Natural killer cell (primary cell): ENCODE results near the gene TAB2. TPM values are rescaled to one million over a fixed set of nuclear protein-coding genes. Genes with fewer than 3 reads are reported as not detected.

Experiments used
- ATAC-seq, 3 donors: fragments of 150-1000 bp in 2 of 3; fragments of 200-7000 bp in 1 of 3; cut with Tn5 transposase; 1 replicate in 1 of 3; 2 replicates in 2 of 3; pipeline ENCODE4 v1.10.0; 2021; ENCODE audit warnings: mild to moderate bottlenecking in 2 of 3, moderate library complexity in 2 of 3
- DNase-seq, 2 donors: peaks; one replicate each; pipeline versions ENCODE4 v3.0.0 to v3.0.0-alpha.2; 2013 to 2021; ENCODE audit warnings: mixed read lengths in 1 of 2
- H3K27ac ChIP-seq: one replicate; pipeline ENCODE4 v1.5.1; 2013; ENCODE audit warnings: mild to moderate bottlenecking, low read length
- H3K27me3 ChIP-seq: one replicate; pipeline ENCODE4 v1.6.1; 2013; ENCODE audit warnings: low read length; ENCODE audit not compliant: control insufficient read depth, insufficient read depth
- H3K36me3 ChIP-seq: one replicate; pipeline ENCODE4 v1.6.1; 2013; ENCODE audit warnings: low read length; ENCODE audit not compliant: control insufficient read depth, insufficient read depth
- H3K4me1 ChIP-seq: one replicate; pipeline ENCODE4 v1.6.1; 2013; ENCODE audit warnings: low read length; ENCODE audit not compliant: control insufficient read depth, insufficient read depth
- H3K4me3 ChIP-seq: one replicate; pipeline ENCODE4 v1.5.1; 2013; ENCODE audit warnings: low read length
- H3K9me3 ChIP-seq: one replicate; pipeline ENCODE4 v1.6.1; 2013; ENCODE audit warnings: low read length; ENCODE audit not compliant: control insufficient read depth, insufficient read depth
- H3K27ac Mint-ChIP-seq, 2 donors: one replicate each; pipeline ENCODE4 v1.8.0; 2022; ENCODE audit warnings: mild to moderate bottlenecking in 2 of 2, mixed read lengths in 2 of 2, moderate library complexity in 1 of 2
- H3K27me3 Mint-ChIP-seq, 2 donors: one replicate each; pipeline ENCODE4 v1.8.0; 2022; ENCODE audit warnings: low read depth in 2 of 2, mixed read lengths in 2 of 2
- H3K36me3 Mint-ChIP-seq: one replicate; pipeline ENCODE4 v1.8.0; 2022; ENCODE audit warnings: mixed read lengths
- H3K4me1 Mint-ChIP-seq, 2 donors: one replicate each; pipeline ENCODE4 v1.8.0; 2022; ENCODE audit warnings: mixed read lengths in 2 of 2
- H3K4me3 Mint-ChIP-seq: one replicate; pipeline ENCODE4 v1.8.0; 2022; ENCODE audit warnings: mild to moderate bottlenecking, moderate library complexity, mixed read lengths
- H3K9me3 Mint-ChIP-seq, 2 donors: one replicate each; pipeline ENCODE4 v1.8.0; 2022; ENCODE audit warnings: mixed read lengths in 2 of 2
- CTCF ChIP-seq: fragments of 200-600 bp; IDR thresholded peaks from one replicate; pipeline ENCODE4 v1.8.0; 2022; ENCODE audit warnings: antibody characterized with exemption
- WGBS: methylation state at CpG from one replicate; pipeline ENCODE4 v1.1.7; 2013; ENCODE audit warnings: missing lambda C conversion rate; ENCODE audit not compliant: insufficient coverage; 5-methylcytosine and 5-hydroxymethylcytosine counted together
- intact Hi-C: fragments of 100-400 bp; cut with micrococcal nuclease; formaldehyde crosslinking; loops from one replicate; pipeline ENCODE4 v1.14.2; 2022
- total RNA-seq, 4 donors: library from RNA; stranded (reverse); fragments of 120-200 nt in 1 of 4; gene quantifications; one replicate each; pipeline versions ENCODE4 v1.2.3 to v1.2.4, GENCODE V29; 2013 to 2022

The TAB2 gene
- total RNA-seq, 3 donors from 2014 or later (not counting 1 experiment from before 2014, with no cell fraction given): 65.7 to 74.9 (median 68.9) TPM

- H3K36me3 ChIP-seq: no peaks in the 10 kb centered on the region
- no peak overlapping the region for H3K27ac Mint-ChIP-seq
- ATAC-seq (no peak), DNase-seq (no peak)
- H3K4me1 ChIP-seq: no peaks in the 10 kb centered on the region
- H3K4me1 Mint-ChIP-seq: peaks cover 0 to 5% of the 10 kb centered on the region in 2 donors
- H3K4me3 ChIP-seq: no peak overlapping the region
- H3K9me3 ChIP-seq: no peaks in the 10 kb centered on the region
- H3K27me3 ChIP-seq: no peaks in the 10 kb centered on the region
- H3K9me3 Mint-ChIP-seq: no peaks in the 10 kb centered on the region
- intact Hi-C loops: no loop called here
- H3K4me3 Mint-ChIP-seq: no peak overlapping the region
- TF ChIP-seq CTCF: no peak
- no peaks in the 10 kb centered on the region for H3K36me3 Mint-ChIP-seq
- no peak overlapping the region for H3K27ac ChIP-seq
- 100% methylated on average over 1 of the region's 3 CpGs for WGBS
- no peaks in the 10 kb centered on the region for H3K27me3 Mint-ChIP-seq
These were observed 119.7 kb downstream of the TAB2 start for GRCh38 chr6:149437212-149437611.

GRCh38 chr6:149438855-149439254 is 121.3 kb downstream of the TAB2 start:
- intact Hi-C loops: no loop called here
- H3K4me1 Mint-ChIP-seq: peaks cover 0 to 5% of the 10 kb centered on the region in 2 donors
- no peak for ATAC-seq

GRCh38 chr6:149439626-149440025 is 122.1 kb downstream of the TAB2 start:
- Mint-ChIP-seq H3K36me3 (no peaks in the 10 kb centered on the region), H3K27me3 (peaks cover 0 to 3% of the 10 kb centered on the region in 2 donors), H3K4me3 (no peak overlapping the region), H3K27ac (no peak overlapping the region), H3K9me3 (no peaks in the 10 kb centered on the region), H3K4me1 (peaks cover 0 to 5% of the 10 kb centered on the region in 2 donors)
- H3K27ac ChIP-seq: no peak overlapping the region
- ATAC-seq (no peak), DNase-seq (no peak)
- no peaks in the 10 kb centered on the region for H3K4me1 ChIP-seq
- H3K9me3 ChIP-seq: no peaks in the 10 kb centered on the region
- no CpG with 5 or more reads among the region's 1 CpG for WGBS
- no peaks in the 10 kb centered on the region for H3K27me3 ChIP-seq
- no peaks in the 10 kb centered on the region for H3K36me3 ChIP-seq
- TF ChIP-seq CTCF: no peak
- intact Hi-C loops: no loop called here
- H3K4me3 ChIP-seq: no peak overlapping the region

More at GRCh38 chr6:149438855-149439254, 121.3 kb downstream of the TAB2 start:
- H3K36me3 ChIP-seq: no peaks in the 10 kb centered on the region
- no peak overlapping the region for H3K4me3 ChIP-seq
- H3K27ac ChIP-seq: no peak overlapping the region
- no peaks in the 10 kb centered on the region for H3K4me1 ChIP-seq
- DNase-seq: no peak
- Mint-ChIP-seq H3K27me3 (peaks cover 0 to 3% of the 10 kb centered on the region in 2 donors), H3K4me3 (no peak overlapping the region), H3K27ac (no peak overlapping the region), H3K36me3 (no peaks in the 10 kb centered on the region), H3K9me3 (no peaks in the 10 kb centered on the region)
- no peak for TF ChIP-seq CTCF
- H3K9me3 ChIP-seq: no peaks in the 10 kb centered on the region
- no peaks in the 10 kb centered on the region for H3K27me3 ChIP-seq
- 46% methylated on average over 3 of the region's 3 CpGs for WGBS
